ENCODE measurements around the gene EMC8. TPM values are rescaled to one million over a fixed set of nuclear protein-coding genes. Genes with fewer than 3 reads are reported as not detected.
A peak's percentile ranks its signal among the peaks of the same experiment; 100 is the strongest.

Gene EMC8
- total RNA-seq, 1 donor from 2014 or later: 26.3 TPM

GRCh38 chr16:85750146-85750826 lies 49.1 kb downstream of the EMC8 start:
- no peak for TF ChIP-seq CTCF (IDR thresholded peaks at IDR 0.05; ENCODE audit: insufficient read depth, low read length, severe bottlenecking)
- FAIRE-seq (no peak), DNase-seq (ENCODE audit: low read depth) (no peak)
- Histone ChIP-seq H3K27me3 (ENCODE audit: control insufficient read depth, insufficient read depth, low read length) (no peaks in the 10 kb centered on the region), H3K4me3 (ENCODE audit: low read depth, low read length) (peak overlapping the region; percentile 69), H3K36me3 (ENCODE audit: control insufficient read depth, insufficient read depth, low read length) (peaks cover 1% of the 10 kb centered on the region)

- FAIRE-seq (no peak), DNase-seq (ENCODE audit: low read depth) (peak; percentile 61)
- no peaks in the 10 kb centered on the region for H3K27me3 ChIP-seq (ENCODE audit: control insufficient read depth, insufficient read depth, low read length)
- TF ChIP-seq CTCF (IDR thresholded peaks at IDR 0.05; ENCODE audit: insufficient read depth, low read length, severe bottlenecking): no peak
- peaks cover 3% of the 10 kb centered on the region for H3K36me3 ChIP-seq (ENCODE audit: control insufficient read depth, insufficient read depth, low read length)
- H3K4me3 ChIP-seq (ENCODE audit: low read depth, low read length): peak overlapping the region; percentile 69
Observed at GRCh38 chr16:85749771-85750145, 49.6 kb downstream of the EMC8 start.

- H3K4me3 ChIP-seq (ENCODE audit: low read depth, low read length): no peak overlapping the region
- FAIRE-seq (peak; percentile 28), DNase-seq (ENCODE audit: low read depth) (peak; percentile 96)
- H3K27me3 ChIP-seq (ENCODE audit: control insufficient read depth, insufficient read depth, low read length): no peaks in the 10 kb centered on the region
- no peak for TF ChIP-seq CTCF (IDR thresholded peaks at IDR 0.05; ENCODE audit: insufficient read depth, low read length, severe bottlenecking)
- peaks cover 9% of the 10 kb centered on the region for H3K36me3 ChIP-seq (ENCODE audit: control insufficient read depth, insufficient read depth, low read length)
Observed at GRCh38 chr16:85746460-85747215, 52.7 kb downstream of the EMC8 start.

- Histone ChIP-seq H3K4me3 (ENCODE audit: low read depth, low read length) (no peak overlapping the region), H3K36me3 (ENCODE audit: control insufficient read depth, insufficient read depth, low read length) (peaks cover 36% of the 10 kb centered on the region), H3K27me3 (ENCODE audit: control insufficient read depth, insufficient read depth, low read length) (no peaks in the 10 kb centered on the region)
- no peak for FAIRE-seq
- TF ChIP-seq CTCF (IDR thresholded peaks at IDR 0.05; ENCODE audit: insufficient read depth, low read length, severe bottlenecking): no peak
- DNase-seq (ENCODE audit: low read depth): no peak
Observed at GRCh38 chr16:85738923-85739715, 60.2 kb downstream of the EMC8 start.

GRCh38 chr16:85736921-85737320 lies 62.4 kb downstream of the EMC8 start:
- H3K27me3 ChIP-seq (ENCODE audit: control insufficient read depth, insufficient read depth, low read length): no peaks in the 10 kb centered on the region
- TF ChIP-seq CTCF (IDR thresholded peaks at IDR 0.05; ENCODE audit: insufficient read depth, low read length, severe bottlenecking): no peak
- FAIRE-seq (no peak), DNase-seq (ENCODE audit: low read depth) (no peak)
- no peak overlapping the region for H3K4me3 ChIP-seq (ENCODE audit: low read depth, low read length)
- peaks cover 36% of the 10 kb centered on the region for H3K36me3 ChIP-seq (ENCODE audit: control insufficient read depth, insufficient read depth, low read length)
